GM12873 (cell line): ENCODE results near the gene SMIM8.

ENCODE experiments used
- CTCF ChIP-seq: IDR thresholded peaks from 2 replicates; pipeline ENCODE4 v1.5.1; 2012; ENCODE audit warnings: low read depth, mild to moderate bottlenecking, moderate library complexity, low read length, control low read depth; ENCODE audit not compliant: insufficient read depth; ENCODE audit errors: missing control alignments

SMIM8 gene

GRCh38 chr6:87283461-87283860 lies 38.9 kb upstream of the SMIM8 start:
- TF ChIP-seq CTCF, result no peak

GRCh38 chr6:87287251-87287650 lies 35.1 kb upstream of the SMIM8 start:
- no peak for TF ChIP-seq CTCF

- no peak for TF ChIP-seq CTCF
These were observed 32.8 kb upstream of the SMIM8 start for GRCh38 chr6:87289571-87289970.

- TF ChIP-seq CTCF, result no peak
These were observed 30.5 kb upstream of the SMIM8 start for GRCh38 chr6:87291883-87292282.

GRCh38 chr6:87293526-87293925 lies 28.9 kb upstream of the SMIM8 start:
- no peak for TF ChIP-seq CTCF

GRCh38 chr6:87297119-87297518 lies 25.3 kb upstream of the SMIM8 start:
- no peak for TF ChIP-seq CTCF

- no peak for TF ChIP-seq CTCF
These were observed 13.4 kb upstream of the SMIM8 start for GRCh38 chr6:87308970-87309369.
